Measurements from ENCODE around the gene DERL2. TPM values are rescaled to one million over a fixed set of nuclear protein-coding genes. Genes with fewer than 3 reads are reported as not detected.

DERL2 gene
- total RNA-seq, 1 donor from 2014 or later = 27.7 TPM

GRCh38 chr17:5508810-5509209 is 22.8 kb upstream of the DERL2 start:
- ATAC-seq (no peak), DNase-seq (ENCODE audit: missing footprints) (no peak)
- intact Hi-C loops (cut with DNase I) = no loop called here

DNA sequence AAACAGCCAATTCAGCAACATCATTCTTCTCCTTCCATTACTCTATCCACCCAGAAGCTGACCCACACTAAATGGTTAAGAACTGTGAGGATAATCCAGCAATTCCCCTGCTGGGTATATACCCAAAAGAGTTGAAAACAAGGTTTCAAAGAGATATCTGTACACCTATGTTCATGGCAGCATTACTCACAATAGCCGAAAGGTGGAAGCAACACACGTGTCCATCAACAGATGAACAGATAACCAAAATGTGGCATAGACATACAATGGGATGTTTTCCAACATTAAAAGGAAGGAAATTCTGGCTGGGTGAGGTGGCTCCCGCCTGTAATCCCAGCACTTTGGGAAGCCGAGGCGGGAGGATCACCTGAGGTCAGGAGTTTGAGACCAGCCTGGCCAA is 20.3 kb upstream of the DERL2 start:
- intact Hi-C loops (cut with DNase I) = no loop called here
- ATAC-seq (no peak), DNase-seq (ENCODE audit: missing footprints) (no peak)

DNA sequence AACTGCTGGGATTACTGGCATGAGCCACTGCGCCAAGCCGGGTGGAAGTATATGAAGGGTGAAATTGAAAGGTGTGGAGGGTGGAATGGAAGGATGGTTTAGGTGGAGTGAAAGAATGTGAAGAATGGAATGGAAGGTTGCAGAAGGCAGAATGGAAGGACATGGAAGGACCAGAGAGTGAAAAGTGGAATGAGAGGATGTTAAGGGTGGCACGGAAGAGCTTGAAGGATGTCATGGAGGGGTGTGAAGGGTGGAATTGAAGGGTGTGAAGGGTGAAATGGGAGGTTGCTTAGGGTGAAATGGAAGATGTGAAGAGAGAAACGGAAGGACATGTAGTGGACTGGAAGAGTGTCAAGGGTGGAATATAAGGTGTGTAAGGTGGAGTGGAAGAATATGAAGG is 16.6 kb upstream of the DERL2 start:
- no peak for ATAC-seq
- no peak for DNase-seq (ENCODE audit: missing footprints)
- intact Hi-C loops (cut with DNase I) = no loop called here

- intact Hi-C loops (cut with DNase I) = no loop called here
- ATAC-seq (no peak), DNase-seq (ENCODE audit: missing footprints) (no peak)
Measured at GRCh38 chr17:5501685-5502084, 15.7 kb upstream of the DERL2 start.

DNA sequence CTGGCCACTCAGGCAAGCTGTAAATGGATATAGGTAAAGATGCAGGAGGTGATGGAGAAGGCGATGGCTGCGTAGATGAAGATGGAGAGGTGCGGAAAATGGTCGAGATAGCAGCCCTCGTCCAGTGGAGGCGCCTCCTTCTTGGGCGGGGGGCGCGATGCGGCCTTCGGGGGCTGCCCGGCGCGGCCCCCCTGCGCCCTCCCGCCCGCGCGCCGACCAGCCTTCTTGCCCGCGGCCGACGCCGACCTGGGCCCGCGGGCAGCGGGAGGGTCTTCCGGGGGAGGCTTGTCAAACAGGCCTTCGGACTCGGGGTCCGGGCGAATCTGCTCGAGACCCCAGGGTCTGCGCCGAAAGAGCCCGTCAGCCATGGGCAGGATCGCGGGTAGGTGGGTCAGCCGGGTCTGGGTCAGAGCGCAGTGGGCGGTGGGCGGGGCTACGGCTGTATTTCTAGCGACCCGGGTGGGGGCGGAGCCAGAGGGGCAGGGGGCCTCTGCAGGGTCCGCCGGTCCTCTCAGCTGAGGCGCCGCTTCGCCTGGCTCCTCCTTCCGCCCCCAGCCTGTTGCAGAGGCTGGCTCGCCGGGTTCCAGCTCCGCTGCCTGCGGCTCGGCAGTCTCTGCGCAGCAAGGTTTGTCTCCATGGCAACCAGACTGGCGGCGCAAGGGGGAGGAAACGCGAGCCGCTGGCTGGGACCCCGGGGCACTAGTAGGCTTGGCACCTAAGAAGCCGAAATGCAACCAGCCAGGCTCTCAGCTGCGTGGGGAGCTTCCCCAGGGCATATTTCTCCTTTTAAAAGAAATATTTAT is 14.8 kb upstream of the DERL2 start:
- ATAC-seq (peak; percentile 69), DNase-seq (ENCODE audit: missing footprints) (peak; percentile 86)
- intact Hi-C loops (cut with DNase I) = no loop called here

- no peak for DNase-seq (ENCODE audit: missing footprints)
- intact Hi-C loops (cut with DNase I) = no loop called here
- no peak for ATAC-seq
Measured at GRCh38 chr17:5500247-5500588, 14.2 kb upstream of the DERL2 start.

DNA sequence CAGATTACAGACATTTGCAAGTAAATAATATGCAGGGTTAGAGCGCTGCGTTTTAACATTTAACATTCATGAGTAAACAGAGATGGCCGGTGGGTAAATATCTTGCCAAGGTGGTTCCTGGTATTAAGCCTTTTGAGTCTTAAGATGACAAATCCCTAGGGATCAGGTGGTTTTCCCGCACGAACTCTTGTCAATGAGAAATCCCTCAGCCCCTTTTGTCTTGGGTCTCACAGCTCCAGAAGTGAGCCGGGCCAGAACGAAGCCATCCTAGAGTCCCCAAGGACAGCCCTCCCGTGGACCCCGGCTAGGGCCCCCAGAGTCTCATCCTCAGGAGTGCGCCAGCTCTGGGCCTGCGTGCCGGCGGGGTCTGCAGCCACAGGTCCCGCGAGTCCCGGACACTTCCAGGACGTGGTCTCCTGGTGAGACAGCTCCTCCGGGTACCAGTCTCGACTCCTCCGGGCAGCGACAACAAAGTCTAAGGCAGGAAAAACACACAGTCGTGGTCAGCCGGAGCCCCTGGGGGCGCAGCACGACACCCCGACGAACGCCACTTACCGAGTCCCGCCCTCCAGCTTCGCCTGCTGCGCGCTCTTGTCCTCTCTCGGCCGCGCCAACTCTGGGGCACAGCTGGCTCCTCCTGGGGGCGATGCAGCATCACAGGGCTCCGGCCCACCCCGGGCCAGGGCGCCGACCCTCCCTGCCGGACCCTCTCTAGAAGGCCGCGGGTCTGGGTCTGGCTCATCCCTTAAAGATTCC is 13.7 kb upstream of the DERL2 start:
- intact Hi-C loops (cut with DNase I) = no loop called here
- no peak for DNase-seq (ENCODE audit: missing footprints)

DNA sequence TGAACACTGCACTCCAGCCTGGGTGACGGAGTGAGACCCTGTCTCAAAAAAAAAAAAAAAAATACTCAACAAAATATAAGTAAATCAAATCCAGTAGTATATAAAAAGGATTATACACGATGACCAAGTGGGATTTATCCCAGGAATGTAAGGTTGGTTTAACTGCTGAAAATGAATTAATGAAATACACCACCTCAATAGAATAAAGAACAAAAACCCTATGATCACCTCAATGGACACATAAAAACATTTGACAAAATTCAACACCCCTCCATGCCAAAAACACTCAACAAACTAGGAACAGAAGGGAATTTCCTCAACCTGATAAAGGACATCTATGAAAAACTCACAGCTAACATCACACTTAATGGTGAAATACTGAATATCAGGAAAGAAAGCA is 7.0 kb upstream of the DERL2 start:
- no peak for DNase-seq (ENCODE audit: missing footprints)
- ATAC-seq = no peak
- intact Hi-C loops (cut with DNase I) = no loop called here

More for the DNA sequence above, 13.7 kb upstream of the DERL2 start:
- ATAC-seq = no peak

DNA sequence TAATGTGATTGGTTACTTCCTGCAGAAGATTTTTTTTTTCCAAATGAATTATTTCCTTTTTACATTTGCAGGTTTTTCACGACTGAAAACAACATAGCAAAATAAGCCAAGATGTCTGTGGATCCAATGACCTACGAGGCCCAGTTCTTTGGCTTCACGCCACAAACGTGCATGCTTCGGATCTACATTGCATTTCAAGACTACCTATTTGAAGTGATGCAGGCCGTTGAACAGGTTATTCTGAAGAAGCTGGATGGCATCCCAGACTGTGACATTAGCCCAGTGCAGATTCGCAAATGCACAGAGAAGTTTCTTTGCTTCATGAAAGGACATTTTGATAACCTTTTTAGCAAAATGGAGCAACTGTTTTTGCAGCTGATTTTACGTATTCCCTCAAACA is 2.8 kb upstream of the DERL2 start:
- DNase-seq (ENCODE audit: missing footprints) (no peak), ATAC-seq (no peak)
- intact Hi-C loops (cut with DNase I) = no loop called here

- DNase-seq (ENCODE audit: missing footprints) (peak; percentile 99), ATAC-seq (peak; percentile 96)
- intact Hi-C loops (cut with DNase I) = no loop called here
Measured at GRCh38 chr17:5486206-5487124, 487 bp upstream of the DERL2 start, which contains the start of gene MIS12. Gene MIS12 (plus strand): TSS chr17:5486566. CDS start chr17:5488863, 2,297 bp downstream.

DNA sequence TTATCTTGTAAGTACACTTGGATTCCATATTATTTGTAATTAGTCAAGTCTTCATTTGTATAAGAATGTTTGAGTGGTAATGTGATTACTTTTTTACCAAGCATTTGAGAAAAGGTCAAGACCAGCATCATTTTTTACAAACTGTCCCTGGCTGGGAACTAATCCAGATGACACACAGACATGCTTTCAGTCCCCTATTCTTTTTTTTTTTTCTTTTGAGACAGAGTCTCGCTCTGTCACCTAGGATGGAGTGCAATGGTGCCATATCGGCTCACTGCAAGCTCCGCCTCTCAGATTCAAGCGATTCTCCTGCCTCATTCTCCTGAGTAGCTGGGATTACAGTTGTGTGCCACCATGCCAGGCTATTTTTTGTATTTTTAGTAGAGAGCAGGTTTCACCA is 4.5 kb downstream of the DERL2 start:
- ATAC-seq (no peak), DNase-seq (ENCODE audit: missing footprints) (no peak)
- intact Hi-C loops (cut with DNase I) = no loop called here

DNA sequence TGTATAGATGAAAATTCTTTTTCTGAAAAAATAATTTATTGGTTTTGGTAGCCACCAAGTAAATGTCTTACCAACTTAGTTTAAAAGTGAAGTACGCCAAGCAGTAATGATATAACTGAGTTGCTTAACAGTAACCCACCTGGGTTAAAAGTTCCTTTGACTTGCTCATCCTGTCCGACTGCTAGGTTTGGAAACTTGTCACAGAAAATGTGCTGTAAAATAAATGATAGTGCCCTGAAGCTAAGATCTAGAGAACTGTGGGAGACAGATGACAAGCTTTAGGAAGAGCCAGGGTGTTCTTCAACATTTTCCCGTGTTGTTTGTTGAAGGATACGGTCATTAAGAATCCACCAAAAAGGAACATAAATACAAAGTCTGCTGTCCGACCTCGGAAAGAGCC is 5.0 kb downstream of the DERL2 start:
- intact Hi-C loops (cut with DNase I) = no loop called here
- ATAC-seq = no peak

GRCh38 chr17:5478992-5479391 is 7.0 kb downstream of the DERL2 start:
- no peak for DNase-seq (ENCODE audit: missing footprints)
- intact Hi-C loops (cut with DNase I) = no loop called here
- no peak for ATAC-seq

More for the DNA sequence above, 5.0 kb downstream of the DERL2 start:
- no peak for DNase-seq (ENCODE audit: missing footprints)

DNA sequence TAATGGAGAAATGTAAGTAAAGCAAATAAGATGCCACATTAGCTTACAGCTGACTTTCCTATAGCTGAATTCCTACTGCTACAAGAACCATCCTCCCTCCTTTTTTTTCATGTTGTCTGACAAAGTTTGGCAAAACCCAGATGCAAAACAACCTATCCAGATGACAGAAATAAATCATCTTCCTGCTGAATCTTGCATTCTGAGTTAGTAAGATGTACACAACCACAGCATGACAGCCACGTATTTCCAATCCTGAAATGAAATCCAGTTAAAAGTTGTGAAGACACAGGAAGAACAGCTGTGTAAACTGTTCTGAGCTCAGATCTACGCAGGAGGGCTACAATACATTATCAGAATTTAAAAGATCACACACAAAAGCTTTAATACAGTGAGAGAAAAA is 12.1 kb downstream of the DERL2 start:
- intact Hi-C loops (cut with DNase I) = no loop called here
- no peak for ATAC-seq
- DNase-seq (ENCODE audit: missing footprints) = no peak

DNA sequence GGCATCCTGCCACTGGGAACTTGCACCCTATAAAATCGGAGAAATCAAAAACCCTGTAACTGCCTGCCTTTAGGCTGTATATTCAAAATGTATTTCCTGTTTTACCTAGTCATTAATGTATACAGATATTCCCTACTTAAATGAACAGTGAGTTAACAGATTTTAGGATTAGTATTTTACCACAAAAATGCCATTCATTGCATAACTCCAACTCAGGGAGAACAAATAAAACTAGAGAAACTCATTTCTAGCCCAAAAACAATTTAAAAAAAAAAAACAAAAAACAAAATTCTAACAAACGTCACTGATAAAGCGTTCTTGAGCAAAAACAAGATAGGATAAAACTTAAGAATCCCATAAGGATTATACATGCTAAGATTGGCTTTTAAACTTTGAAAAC is 13.5 kb downstream of the DERL2 start:
- ATAC-seq (no peak), DNase-seq (ENCODE audit: missing footprints) (no peak)
- intact Hi-C loops (cut with DNase I) = no loop called here

GRCh38 chr17:5468075-5468473 is 17.9 kb downstream of the DERL2 start:
- ATAC-seq = no peak
- no peak for DNase-seq (ENCODE audit: missing footprints)
- intact Hi-C loops (cut with DNase I) = no loop called here

GRCh38 chr17:5467416-5467815 is 18.6 kb downstream of the DERL2 start:
- intact Hi-C loops (cut with DNase I) = no loop called here
- ATAC-seq (no peak), DNase-seq (ENCODE audit: missing footprints) (no peak)

DNA sequence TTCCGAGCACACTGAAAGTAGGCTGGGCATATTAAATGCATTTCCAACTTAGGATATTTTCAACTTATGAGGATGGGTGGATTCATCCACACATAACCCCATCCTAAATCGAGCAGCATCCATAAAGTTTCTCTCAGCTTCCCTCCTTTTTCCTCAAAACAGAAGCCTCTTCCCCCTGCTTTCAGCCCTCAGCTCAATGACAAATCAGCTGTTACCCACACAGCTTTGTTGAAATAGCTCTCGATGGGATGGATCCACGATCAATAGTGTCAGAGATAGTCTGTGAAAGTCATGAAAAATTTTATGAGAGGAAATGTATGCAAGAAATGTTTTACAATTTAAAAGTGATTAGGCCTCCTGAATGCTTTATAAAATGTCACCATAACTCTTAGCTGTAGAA is 19.7 kb downstream of the DERL2 start:
- intact Hi-C loops (cut with DNase I) = no loop called here
- DNase-seq (ENCODE audit: missing footprints) (no peak), ATAC-seq (no peak)

DNA sequence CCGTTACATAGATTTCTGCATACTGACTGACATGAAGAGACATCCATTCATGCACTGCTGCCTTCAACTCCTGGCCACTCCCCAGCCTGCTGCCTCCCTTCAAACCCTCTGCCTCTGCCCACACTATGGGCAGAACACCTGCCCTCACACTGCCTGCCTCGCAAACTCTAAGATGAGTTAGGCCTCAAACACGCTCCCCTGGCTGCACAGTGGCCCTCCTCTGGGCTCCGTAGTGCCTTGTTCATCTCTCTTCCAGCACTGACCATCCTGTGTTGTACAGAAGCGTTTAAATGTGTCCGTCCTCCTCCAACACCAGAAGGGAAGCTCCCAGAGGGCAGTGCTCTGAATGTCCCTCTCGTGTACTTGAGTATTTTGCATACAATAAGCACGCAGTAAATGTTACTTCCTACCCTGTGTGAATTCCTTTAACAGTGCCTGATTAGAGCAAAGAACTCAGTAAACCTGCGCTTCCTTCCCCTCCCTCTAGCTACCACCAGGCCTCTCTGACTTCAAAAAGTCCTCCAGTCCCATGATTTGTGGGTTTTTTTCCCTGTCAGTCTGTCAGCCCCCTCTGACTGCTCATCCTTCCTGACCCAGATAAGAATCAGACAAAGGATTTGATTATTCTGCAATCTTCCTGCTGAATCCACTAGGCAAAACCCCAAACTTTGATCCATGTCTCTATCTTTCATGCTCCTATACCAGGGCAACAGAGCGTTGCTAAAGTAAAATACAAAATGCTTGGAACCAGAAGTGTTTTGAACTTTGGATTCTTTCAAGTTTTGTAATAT is 21.1 kb downstream of the DERL2 start:
- ATAC-seq (no peak), DNase-seq (ENCODE audit: missing footprints) (no peak)
- intact Hi-C loops (cut with DNase I) = no loop called here

Data from Right ventricle myocardium inferior (tissue), 1 donor.